Measurements from ENCODE around the gene ZNF473. TPM values are rescaled to one million over a fixed set of nuclear protein-coding genes. Genes with fewer than 3 reads are reported as not detected.

The ZNF473 gene
- polyA plus RNA-seq, 1 donor (not counting 4 experiments of a cell fraction or from before 2014, with no cell fraction given), result 7.7 TPM

GRCh38 chr19:50026550-50026906 is 723 bp downstream of the ZNF473 start:
- DNase-seq (ENCODE audit: low read depth, low spot score) (no peak), FAIRE-seq (no peak)
- Histone ChIP-seq H2AFZ (ENCODE audit: control insufficient read depth, low read length) (no peak overlapping the region), H3K9me3 (ENCODE audit: control insufficient read depth, low read depth, low read length) (no peaks in the 10 kb centered on the region), H3K79me2 (ENCODE audit: control insufficient read depth, insufficient read depth, low read length) (peaks cover 76% of the 10 kb centered on the region), H3K27me3 (ENCODE audit: control insufficient read depth, extremely low read depth, insufficient read depth, low read length) (no peaks in the 10 kb centered on the region), H3K9me1 (ENCODE audit: control insufficient read depth, extremely low read depth, insufficient read depth, low read length) (no peaks in the 10 kb centered on the region), H3K4me1 (ENCODE audit: control insufficient read depth, extremely low read depth, insufficient read depth, low read length) (peaks cover 10% of the 10 kb centered on the region), H3K4me2 (ENCODE audit: control insufficient read depth, extremely low read depth, insufficient read depth, low read depth, low read length) (peak overlapping the region; percentile 94), H3K9ac (ENCODE audit: control insufficient read depth, extremely low read depth, insufficient read depth, low read length) (peak overlapping the region; percentile 98), H3K27ac (ENCODE audit: control insufficient read depth, insufficient read depth, low read length) (no peak overlapping the region), H4K20me1 (ENCODE audit: control insufficient read depth, extremely low read depth, insufficient read depth, low read length) (no peaks in the 10 kb centered on the region), H3K4me3 (ENCODE audit: control insufficient read depth in 2 of 3, extremely low read depth in 1 of 3, insufficient read depth in 2 of 3, low read depth in 1 of 3, low read length in 3 of 3) (peak overlapping the region; percentile 63 to 74 (median 73)), H3K36me3 (ENCODE audit: control insufficient read depth in 2 of 2, extremely low read depth in 1 of 2, insufficient read depth in 2 of 2, low read length in 2 of 2) (peaks cover 7 to 17% of the 10 kb centered on the region in 2 experiments)
- dilution Hi-C loops (cut with MboI; ENCODE audit: extremely low pct_ligation_motif_present, low sequenced_read_pairs), result no loop called here
- no peak for TF ChIP-seq EZH2 (IDR thresholded peaks at IDR 0.05; ENCODE audit: low read length)
- no peak for TF ChIP-seq CTCF (optimal IDR thresholded peaks at IDR 0.05 in 1 of 3, IDR thresholded peaks at IDR 0.05 in 1 of 3, conservative IDR thresholded peaks at IDR 0.05 in 1 of 3; ENCODE audit: extremely low read depth in 1 of 3, insufficient read depth in 2 of 3, low read length in 3 of 3)

GRCh38 chr19:50030225-50030624 is 4.4 kb downstream of the ZNF473 start:
- Histone ChIP-seq H3K4me3 (ENCODE audit: control insufficient read depth in 2 of 3, extremely low read depth in 1 of 3, insufficient read depth in 2 of 3, low read depth in 1 of 3, low read length in 3 of 3) (no peak overlapping the region), H3K27me3 (ENCODE audit: control insufficient read depth, extremely low read depth, insufficient read depth, low read length) (no peaks in the 10 kb centered on the region), H3K4me2 (ENCODE audit: control insufficient read depth, extremely low read depth, insufficient read depth, low read depth, low read length) (no peak overlapping the region), H3K79me2 (ENCODE audit: control insufficient read depth, insufficient read depth, low read length) (peaks cover 56% of the 10 kb centered on the region), H3K9me3 (ENCODE audit: control insufficient read depth, low read depth, low read length) (no peaks in the 10 kb centered on the region), H3K9ac (ENCODE audit: control insufficient read depth, extremely low read depth, insufficient read depth, low read length) (no peak overlapping the region), H4K20me1 (ENCODE audit: control insufficient read depth, extremely low read depth, insufficient read depth, low read length) (no peaks in the 10 kb centered on the region), H3K9me1 (ENCODE audit: control insufficient read depth, extremely low read depth, insufficient read depth, low read length) (no peaks in the 10 kb centered on the region), H3K27ac (ENCODE audit: control insufficient read depth, insufficient read depth, low read length) (no peak overlapping the region), H3K4me1 (ENCODE audit: control insufficient read depth, extremely low read depth, insufficient read depth, low read length) (peaks cover 3% of the 10 kb centered on the region), H2AFZ (ENCODE audit: control insufficient read depth, low read length) (no peak overlapping the region), H3K36me3 (ENCODE audit: control insufficient read depth in 2 of 2, extremely low read depth in 1 of 2, insufficient read depth in 2 of 2, low read length in 2 of 2) (peaks cover 22 to 23% of the 10 kb centered on the region in 2 experiments)
- DNase-seq (ENCODE audit: low read depth, low spot score) (no peak), FAIRE-seq (no peak)
- dilution Hi-C loops (cut with MboI; ENCODE audit: extremely low pct_ligation_motif_present, low sequenced_read_pairs), result no loop called here
- TF ChIP-seq CTCF (optimal IDR thresholded peaks at IDR 0.05 in 1 of 3, IDR thresholded peaks at IDR 0.05 in 1 of 3, conservative IDR thresholded peaks at IDR 0.05 in 1 of 3; ENCODE audit: extremely low read depth in 1 of 3, insufficient read depth in 2 of 3, low read length in 3 of 3) (no peak), EZH2 (IDR thresholded peaks at IDR 0.05; ENCODE audit: low read length) (no peak)

Data from keratinocyte (primary cell).